ENCODE data around the gene OR13J1. TPM values are rescaled to one million over a fixed set of nuclear protein-coding genes. Genes with fewer than 3 reads are reported as not detected.
"Not testable (repeated sequence)": the region's sequence is repeated elsewhere in the genome, so short reads cannot be mapped to it uniquely, and the experiment has no call there.

Gene OR13J1
- total RNA-seq, 1 donor from 2014 or later = not detected

DNA sequence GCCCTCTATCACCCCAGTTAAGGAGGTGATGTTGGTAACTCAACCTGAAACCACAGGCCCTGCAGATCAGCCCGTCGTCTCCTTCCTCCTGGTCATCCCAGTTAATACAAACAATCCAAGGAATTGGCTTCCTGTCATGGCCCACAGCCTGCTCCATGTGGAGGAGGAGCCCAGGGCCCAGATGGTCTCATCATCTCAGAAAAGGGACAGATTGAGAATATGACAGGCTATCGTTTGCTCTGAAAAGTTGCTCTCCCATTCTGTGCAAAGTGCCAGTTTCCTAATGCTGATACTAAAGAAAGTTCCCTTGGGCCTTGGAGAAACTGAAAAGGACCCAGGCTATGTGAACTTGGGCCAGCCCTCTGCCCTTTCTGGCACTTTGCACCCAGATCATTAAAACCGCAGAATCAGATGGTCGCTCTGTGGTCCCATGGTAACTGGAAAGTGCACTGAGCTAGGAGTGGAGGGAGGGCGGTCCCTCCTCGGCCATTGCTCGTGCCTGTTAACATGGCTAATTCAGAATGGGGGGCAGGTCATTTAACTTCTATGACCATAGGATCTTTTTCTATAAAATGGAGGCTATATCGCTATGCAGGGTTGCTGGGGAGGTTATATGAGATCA, 38.4 kb upstream of the OR13J1 start:
- Mint-ChIP-seq H3K27me3 (peaks cover 2% of the 10 kb centered on the region), H3K27ac (no peak overlapping the region), H3K4me3 (no peak overlapping the region), H3K4me1 (peaks cover 32% of the 10 kb centered on the region), H3K9me3 (no peaks in the 10 kb centered on the region), H3K36me3 (ENCODE audit: low read depth) (no peaks in the 10 kb centered on the region)
- intact Hi-C loops (cut with micrococcal nuclease) = no loop called here
- no peak for DNase-seq

DNA sequence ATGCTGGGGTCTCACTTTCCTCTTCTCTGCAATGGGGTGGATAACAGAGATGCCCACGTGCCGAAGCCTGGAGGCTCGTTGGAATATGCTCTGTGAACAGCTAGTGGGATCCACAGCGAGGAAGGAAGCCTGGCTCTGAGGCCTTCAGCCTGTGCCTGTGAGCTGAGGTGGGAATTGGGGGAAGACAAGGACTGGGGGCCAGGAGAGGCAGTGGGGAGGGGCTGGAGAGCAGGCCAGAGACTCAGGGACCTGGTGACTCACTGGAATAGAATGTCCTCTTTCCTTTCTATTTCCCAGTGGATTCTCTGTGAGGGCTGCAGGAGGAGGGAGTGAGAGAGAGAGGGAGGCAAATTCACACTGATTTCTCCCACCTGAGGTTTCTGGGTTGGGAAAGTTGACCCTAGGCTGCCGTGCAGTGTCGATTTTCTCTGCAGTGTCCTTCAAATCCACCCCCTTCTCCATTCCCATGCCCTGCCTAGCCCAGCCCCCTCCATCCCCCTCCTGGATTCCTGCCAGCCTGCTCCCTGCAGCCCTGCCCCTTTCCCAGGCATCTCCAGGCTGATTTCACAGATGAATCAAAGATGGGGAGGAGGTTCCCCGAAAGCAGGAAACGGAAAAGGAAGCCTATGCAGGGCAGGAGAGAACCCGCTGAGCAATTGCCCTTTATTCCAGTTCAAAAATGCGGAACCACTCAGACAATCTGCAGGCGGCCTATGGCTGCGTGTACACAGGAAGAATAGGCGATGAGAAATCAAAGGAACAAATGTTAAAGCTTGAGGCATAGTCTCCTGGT, 37.7 kb upstream of the OR13J1 start:
- intact Hi-C loops (cut with micrococcal nuclease) = no loop called here
- H3K27ac Mint-ChIP-seq = peak overlapping the region; percentile 51

DNA sequence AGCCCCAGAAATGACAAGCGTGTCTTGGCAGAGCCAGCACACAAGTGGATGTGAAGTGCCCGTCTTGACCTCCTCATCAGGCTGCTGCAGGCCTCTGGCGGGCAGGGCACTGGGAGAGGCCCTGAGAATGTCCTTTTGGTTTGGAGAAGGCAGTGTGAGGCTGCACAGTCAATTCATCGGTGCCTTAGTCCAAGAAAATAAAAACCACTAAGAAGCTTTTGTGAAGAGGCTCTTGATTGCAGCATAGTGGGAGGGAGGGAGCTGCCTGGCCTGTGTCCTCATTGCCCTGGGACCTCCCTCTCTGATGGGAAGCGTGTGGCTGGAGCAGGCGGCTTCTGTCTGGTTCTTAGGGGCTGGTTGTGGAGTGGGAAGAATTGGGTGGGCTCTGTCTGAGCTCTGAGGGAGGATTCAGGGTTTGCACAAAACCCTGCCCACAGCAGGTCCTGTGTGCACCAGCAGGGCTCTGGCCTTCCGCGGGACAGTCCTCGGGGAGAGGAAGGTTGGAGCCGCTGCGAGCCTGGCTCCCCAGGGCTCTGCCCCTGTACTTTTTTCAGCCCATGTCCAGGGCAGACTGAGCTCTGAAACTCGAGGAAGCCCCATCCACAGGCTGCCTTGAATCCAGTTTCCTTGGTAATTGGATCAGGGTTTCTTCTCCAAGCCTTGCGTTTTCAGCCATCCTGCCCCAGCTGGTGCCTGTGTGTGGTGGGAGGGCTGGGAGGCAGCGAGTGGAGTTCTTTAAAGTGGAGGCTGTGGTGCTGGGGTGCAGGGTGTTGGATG, 36.9 kb upstream of the OR13J1 start:
- H3K4me3 Mint-ChIP-seq = no peak overlapping the region
- H3K27me3 Mint-ChIP-seq = peaks cover 7% of the 10 kb centered on the region

More for the DNA sequence above, 37.7 kb upstream of the OR13J1 start:
- no peak for DNase-seq
- no peaks in the 10 kb centered on the region for H3K36me3 Mint-ChIP-seq (ENCODE audit: low read depth)
- peaks cover 2% of the 10 kb centered on the region for H3K27me3 Mint-ChIP-seq
- peaks cover 34% of the 10 kb centered on the region for H3K4me1 Mint-ChIP-seq
- no peaks in the 10 kb centered on the region for H3K9me3 Mint-ChIP-seq
- no peak overlapping the region for H3K4me3 Mint-ChIP-seq

DNA sequence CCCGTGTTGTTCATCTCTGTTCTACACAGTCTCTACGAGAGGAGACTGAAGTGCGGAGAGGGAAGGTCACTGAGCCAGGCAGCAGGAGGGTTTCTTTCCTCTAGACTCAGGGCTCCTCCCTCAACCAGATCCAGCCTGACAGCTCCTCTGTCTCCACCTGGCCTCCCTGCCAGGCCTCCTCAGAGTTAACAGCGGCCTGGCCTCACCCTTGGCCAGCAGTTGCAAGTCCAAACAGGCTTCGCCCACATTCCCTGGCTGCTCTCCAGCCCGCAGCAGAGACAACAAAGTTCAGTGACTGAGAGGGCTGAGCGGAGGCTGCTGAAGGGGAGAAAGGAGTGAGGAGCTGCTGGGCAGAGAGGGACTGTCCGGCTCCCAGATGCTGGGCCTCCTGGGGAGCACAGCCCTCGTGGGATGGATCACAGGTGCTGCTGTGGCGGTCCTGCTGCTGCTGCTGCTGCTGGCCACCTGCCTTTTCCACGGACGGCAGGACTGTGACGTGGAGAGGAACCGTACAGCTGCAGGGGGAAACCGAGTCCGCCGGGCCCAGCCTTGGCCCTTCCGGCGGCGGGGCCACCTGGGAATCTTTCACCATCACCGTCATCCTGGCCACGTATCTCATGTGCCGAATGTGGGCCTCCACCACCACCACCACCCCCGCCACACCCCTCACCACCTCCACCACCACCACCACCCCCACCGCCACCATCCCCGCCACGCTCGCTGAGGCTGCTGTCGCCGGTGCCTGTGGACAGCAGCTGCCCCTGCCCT, 35.9 kb upstream of the OR13J1 start, which contains the start of gene HRCT1:
Gene HRCT1, plus strand, starts transcription at position 291 of the 768 bp plus-strand sequence. Its CDS starts 86 bp downstream, at position 377.
- Mint-ChIP-seq H3K36me3 (ENCODE audit: low read depth) (no peaks in the 10 kb centered on the region), H3K4me3 (no peak within 1 kb of the TSS), H3K27ac (no peak within 1 kb of the TSS), H3K4me1 (peaks cover 28% of the 10 kb centered on the region), H3K27me3 (peaks cover 10% of the 10 kb centered on the region), H3K9me3 (no peaks in the 10 kb centered on the region)
- intact Hi-C loops (cut with micrococcal nuclease) = no loop called here
- DNase-seq = peak; percentile 47

More for the DNA sequence above, 36.9 kb upstream of the OR13J1 start:
- no peaks in the 10 kb centered on the region for H3K36me3 Mint-ChIP-seq (ENCODE audit: low read depth)
- no peak for DNase-seq
- peak overlapping the region; percentile 51 for H3K27ac Mint-ChIP-seq
- no peaks in the 10 kb centered on the region for H3K9me3 Mint-ChIP-seq
- H3K4me1 Mint-ChIP-seq = peaks cover 34% of the 10 kb centered on the region
- intact Hi-C loops (cut with micrococcal nuclease) = no loop called here

DNA sequence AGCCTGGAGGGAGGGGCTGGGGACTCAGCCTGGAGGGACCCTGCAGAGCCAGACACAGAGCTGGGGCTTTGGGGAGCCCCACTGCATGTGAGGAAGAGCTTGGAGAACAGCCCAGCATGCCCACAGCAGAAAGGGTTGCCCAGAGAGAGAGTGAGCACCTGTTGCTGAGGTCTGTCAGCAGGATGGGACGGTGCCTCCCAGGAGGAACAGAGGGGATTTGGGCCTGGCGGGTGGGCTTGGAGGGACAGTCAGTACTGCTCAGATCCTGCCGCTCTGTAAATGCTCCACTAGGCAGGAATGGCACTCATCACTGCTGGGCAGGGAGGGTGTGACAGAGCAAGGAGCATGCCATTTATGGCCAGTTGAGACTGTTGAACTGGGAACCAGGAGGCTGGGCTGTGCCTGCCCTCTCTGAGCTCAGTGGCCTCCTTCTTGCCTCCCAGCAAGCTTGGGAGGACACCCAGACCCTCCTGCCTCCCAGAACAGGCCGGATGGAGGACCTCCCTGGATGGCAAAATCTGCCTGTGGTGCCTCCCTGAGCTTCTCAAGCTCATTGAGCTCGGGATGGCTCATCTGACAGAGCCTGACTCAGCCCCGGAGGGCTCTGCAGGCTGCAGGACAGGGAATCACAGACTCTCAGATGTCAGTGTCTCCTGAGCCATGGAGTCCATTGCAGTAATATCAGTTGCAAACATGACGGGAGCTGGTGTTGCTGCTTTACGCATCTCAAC, 35.0 kb upstream of the OR13J1 start:
- H3K36me3 Mint-ChIP-seq (ENCODE audit: low read depth) = no peaks in the 10 kb centered on the region
- H3K4me3 Mint-ChIP-seq = no peak overlapping the region
- no peak overlapping the region for H3K27ac Mint-ChIP-seq
- H3K27me3 Mint-ChIP-seq = peaks cover 14% of the 10 kb centered on the region
- intact Hi-C loops (cut with micrococcal nuclease) = no loop called here
- no peaks in the 10 kb centered on the region for H3K9me3 Mint-ChIP-seq
- peaks cover 23% of the 10 kb centered on the region for H3K4me1 Mint-ChIP-seq
- peak; percentile 55 for DNase-seq

DNA sequence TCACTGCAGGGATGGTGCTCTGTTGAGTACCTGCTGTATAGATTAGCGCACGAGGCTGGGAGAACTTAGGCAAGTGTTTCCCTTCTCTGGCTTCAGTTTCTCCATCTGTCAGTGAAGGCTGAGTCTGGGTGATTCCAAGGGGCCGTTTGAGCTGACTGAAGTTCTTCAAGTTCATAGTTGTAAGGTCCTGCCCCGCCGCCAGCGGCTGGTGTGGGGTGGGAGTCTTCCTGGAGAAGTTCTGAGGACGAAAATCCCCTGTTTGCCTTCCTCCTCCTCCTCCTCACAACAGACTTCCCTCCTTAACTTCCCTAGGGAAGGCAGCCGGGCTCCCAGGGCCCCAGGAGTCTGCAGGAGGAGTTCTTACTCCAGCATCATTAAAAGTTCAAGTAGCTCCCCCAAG, 34.1 kb upstream of the OR13J1 start:
- peaks cover 14% of the 10 kb centered on the region for H3K27me3 Mint-ChIP-seq
- intact Hi-C loops (cut with micrococcal nuclease) = no loop called here
- no peak overlapping the region for H3K27ac Mint-ChIP-seq
- no peaks in the 10 kb centered on the region for H3K36me3 Mint-ChIP-seq (ENCODE audit: low read depth)
- H3K4me3 Mint-ChIP-seq = no peak overlapping the region
- H3K4me1 Mint-ChIP-seq = peaks cover 19% of the 10 kb centered on the region
- H3K9me3 Mint-ChIP-seq = no peaks in the 10 kb centered on the region
- DNase-seq = no peak

DNA sequence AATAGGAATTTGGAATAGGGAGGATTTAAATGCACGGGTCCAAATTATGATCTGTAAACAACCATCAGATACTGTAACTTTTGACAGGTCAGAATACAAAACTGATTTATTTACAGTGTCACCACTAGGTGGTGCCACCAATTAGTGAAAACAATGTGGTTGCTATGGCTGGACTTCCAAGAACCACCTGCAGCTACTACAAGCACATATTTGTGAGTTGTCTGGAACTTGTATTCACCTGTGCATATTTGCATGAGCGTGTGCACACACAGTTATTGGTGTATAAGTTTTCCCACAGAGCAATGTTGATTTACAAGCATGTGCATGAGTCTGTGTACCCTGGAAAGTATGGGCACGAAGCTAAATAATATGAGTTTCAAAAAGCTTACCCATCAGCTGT, 32.8 kb upstream of the OR13J1 start:
- no peak overlapping the region for H3K4me3 Mint-ChIP-seq

DNA sequence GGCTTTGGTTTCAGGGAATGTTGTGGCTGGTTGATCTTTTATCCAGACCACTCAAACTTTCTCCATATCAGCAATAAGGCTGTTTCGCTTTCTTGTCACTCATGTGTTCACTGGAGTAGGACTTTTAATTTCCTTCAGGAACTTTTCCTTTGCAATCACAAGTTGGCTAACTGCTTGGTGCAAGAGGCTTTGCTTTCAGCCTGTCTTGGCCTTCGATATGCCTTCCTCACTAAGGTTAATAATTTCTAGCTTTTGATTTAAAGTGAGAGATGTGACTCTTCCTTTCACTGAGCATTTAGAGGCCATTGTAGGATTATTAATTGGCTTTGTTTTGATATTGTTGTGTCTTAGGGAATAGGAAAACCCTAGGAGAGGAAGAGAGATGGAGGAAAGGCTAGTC, 28.8 kb upstream of the OR13J1 start:
- H3K27me3 Mint-ChIP-seq = peaks cover 28% of the 10 kb centered on the region
- no peak for DNase-seq
- H3K9me3 Mint-ChIP-seq = no peaks in the 10 kb centered on the region
- H3K4me3 Mint-ChIP-seq = no peak overlapping the region
- peaks cover 4% of the 10 kb centered on the region for H3K4me1 Mint-ChIP-seq
- H3K36me3 Mint-ChIP-seq (ENCODE audit: low read depth) = no peaks in the 10 kb centered on the region
- H3K27ac Mint-ChIP-seq = no peak overlapping the region
- intact Hi-C loops (cut with micrococcal nuclease) = no loop called here

More for the DNA sequence above, 32.8 kb upstream of the OR13J1 start:
- Mint-ChIP-seq H3K36me3 (ENCODE audit: low read depth) (no peaks in the 10 kb centered on the region), H3K9me3 (no peaks in the 10 kb centered on the region), H3K27ac (no peak overlapping the region), H3K27me3 (peaks cover 19% of the 10 kb centered on the region), H3K4me1 (peaks cover 8% of the 10 kb centered on the region)
- intact Hi-C loops (cut with micrococcal nuclease) = loop anchor here (1.0 kb wide), 3 partner anchors 8 to 120 kb away; no protein-coding TSS in a partner anchor
- DNase-seq = peak; percentile 85

DNA sequence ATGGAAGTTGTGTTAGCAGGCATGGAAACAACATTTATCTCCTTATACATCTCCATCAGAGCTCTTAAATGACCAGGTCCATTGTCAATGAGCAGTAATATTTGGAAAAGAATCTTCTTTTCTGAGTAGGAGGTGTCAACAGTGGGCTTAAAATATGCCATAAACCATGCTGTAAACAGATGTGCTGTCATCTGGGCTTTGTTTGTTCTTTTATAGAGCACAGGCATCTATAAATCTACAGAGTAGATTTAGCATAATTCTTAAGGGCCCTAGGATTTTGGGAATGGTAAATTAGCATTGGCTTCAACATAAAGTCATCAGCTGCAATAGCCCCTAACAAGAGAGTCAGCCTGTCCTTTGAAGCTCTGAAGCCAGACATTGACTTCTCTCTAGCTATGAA, 28.1 kb upstream of the OR13J1 start:
- no peaks in the 10 kb centered on the region for H3K36me3 Mint-ChIP-seq (ENCODE audit: low read depth)
- H3K27me3 Mint-ChIP-seq = peaks cover 33% of the 10 kb centered on the region
- no peaks in the 10 kb centered on the region for H3K9me3 Mint-ChIP-seq

DNA sequence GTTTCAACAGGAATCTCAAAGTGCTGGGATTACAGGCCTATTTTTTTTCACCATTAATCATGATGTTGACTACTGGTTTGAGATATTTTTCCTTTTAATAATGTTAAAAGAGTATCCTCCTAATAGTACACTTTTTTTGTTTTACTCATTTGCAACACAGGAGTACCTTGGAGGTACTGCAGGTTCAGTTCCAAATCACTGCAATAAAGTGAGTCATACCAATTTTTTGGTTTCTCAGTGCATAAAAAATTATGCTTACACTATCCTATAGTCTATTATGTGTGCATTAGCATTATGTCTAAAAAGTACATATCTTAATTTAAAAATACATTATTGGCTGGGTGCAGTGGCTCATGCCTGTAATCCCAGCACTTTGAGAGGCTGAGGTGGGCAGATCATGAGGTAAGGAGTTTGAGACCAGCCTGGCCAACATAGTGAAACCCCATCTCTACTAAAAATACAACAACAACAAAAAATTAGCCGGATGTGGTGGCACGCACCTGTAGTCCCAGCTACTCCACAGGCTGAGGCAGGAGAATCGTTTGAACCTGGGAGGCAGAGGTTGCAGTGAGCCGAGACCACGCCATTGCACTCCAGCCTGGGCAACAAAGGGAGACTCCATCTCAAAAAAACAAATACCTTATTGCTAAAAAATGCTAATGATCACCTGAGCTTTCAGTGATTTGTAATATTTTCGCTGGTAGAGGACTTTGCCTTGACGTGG, 27.3 kb upstream of the OR13J1 start:
- H3K27ac Mint-ChIP-seq; H3K4me3 Mint-ChIP-seq; H3K36me3 Mint-ChIP-seq (ENCODE audit: low read depth); intact Hi-C loops (cut with micrococcal nuclease); H3K9me3 Mint-ChIP-seq; H3K4me1 Mint-ChIP-seq: not testable (repeated sequence)
- peaks cover 33% of the 10 kb centered on the region for H3K27me3 Mint-ChIP-seq
- DNase-seq = peak; percentile 46

More for the DNA sequence above, 28.1 kb upstream of the OR13J1 start:
- intact Hi-C loops (cut with micrococcal nuclease) = no loop called here
- Mint-ChIP-seq H3K27ac (no peak overlapping the region), H3K4me1 (peaks cover 4% of the 10 kb centered on the region), H3K4me3 (no peak overlapping the region)
- no peak for DNase-seq

DNA sequence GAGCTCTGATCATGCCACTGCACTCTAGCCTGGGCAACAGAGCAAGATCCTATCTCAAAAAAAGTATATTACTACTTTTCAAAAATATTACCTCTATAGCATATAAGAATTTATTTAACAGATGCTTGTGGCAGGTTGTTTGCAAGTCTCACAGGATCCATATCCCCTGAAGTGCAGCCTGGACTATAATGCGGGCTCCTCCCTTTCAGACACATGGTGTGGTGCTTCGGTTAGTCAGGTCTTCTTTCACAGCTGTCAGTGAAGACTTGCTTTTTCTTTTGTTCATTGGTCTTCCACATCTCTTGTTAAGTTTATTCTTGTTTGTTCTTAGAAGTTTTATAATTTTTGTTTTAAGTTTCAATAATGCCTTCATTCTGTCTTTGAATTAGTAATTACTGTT, 26.4 kb upstream of the OR13J1 start:
- peaks cover 35% of the 10 kb centered on the region for H3K27me3 Mint-ChIP-seq
- H3K9me3 Mint-ChIP-seq = no peaks in the 10 kb centered on the region
- DNase-seq = peak; percentile 42
- no peaks in the 10 kb centered on the region for H3K4me1 Mint-ChIP-seq
- no peak overlapping the region for H3K27ac Mint-ChIP-seq
- intact Hi-C loops (cut with micrococcal nuclease) = no loop called here
- H3K4me3 Mint-ChIP-seq = no peak overlapping the region
- H3K36me3 Mint-ChIP-seq (ENCODE audit: low read depth) = no peaks in the 10 kb centered on the region

DNA sequence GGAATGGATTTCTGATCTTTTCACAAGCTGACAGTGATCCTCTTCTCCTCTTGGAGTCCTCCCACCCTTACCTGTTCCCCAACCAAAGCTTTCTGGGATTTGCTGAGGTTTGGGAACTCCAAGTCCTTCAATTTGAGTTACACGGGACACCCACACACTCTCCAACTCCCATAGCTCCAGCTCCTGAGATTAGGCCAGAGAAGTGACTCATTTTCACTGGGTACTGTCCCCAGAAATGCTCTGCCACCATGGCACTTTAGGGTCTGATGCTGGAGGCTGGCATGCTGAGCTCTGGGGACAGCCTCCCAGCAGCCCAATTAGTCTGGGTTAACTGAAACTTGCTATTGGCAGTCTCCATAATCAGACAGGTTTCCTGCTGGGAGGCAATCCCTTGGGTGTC, 21.9 kb upstream of the OR13J1 start:
- H3K27ac Mint-ChIP-seq = no peak overlapping the region
- no peaks in the 10 kb centered on the region for H3K36me3 Mint-ChIP-seq (ENCODE audit: low read depth)
- no peaks in the 10 kb centered on the region for H3K4me1 Mint-ChIP-seq
- H3K27me3 Mint-ChIP-seq = peaks cover 38% of the 10 kb centered on the region
- intact Hi-C loops (cut with micrococcal nuclease) = no loop called here
- no peak overlapping the region for H3K4me3 Mint-ChIP-seq
- H3K9me3 Mint-ChIP-seq = no peaks in the 10 kb centered on the region
- DNase-seq = peak; percentile 34
